Uterus (tissue), 2 donors: Measurements from ENCODE around the gene LDLRAD4.

Experiments used
- POLR2A ChIP-seq, 2 donors: fragments of 450-650 bp; IDR thresholded peaks; one replicate each; pipeline ENCODE4 v1.6.1; 2016; ENCODE audit warnings: antibody characterized with exemption in 2 of 2, mild to moderate bottlenecking in 1 of 2, moderate library complexity in 1 of 2
- TF ChIP-seq, protein P1 (sequence below), 4 experiments: fragments of 200-600 bp in 2 of 4; fragments of 450-650 bp in 2 of 4; sonication (generic) in 2 of 4; IDR thresholded peaks; one replicate each; pipeline ENCODE4 v1.5.1; 2016 to 2019; ENCODE audit warnings: antibody characterized with exemption in 4 of 4, mild to moderate bottlenecking in 2 of 4, moderate library complexity in 1 of 4

DNA sequence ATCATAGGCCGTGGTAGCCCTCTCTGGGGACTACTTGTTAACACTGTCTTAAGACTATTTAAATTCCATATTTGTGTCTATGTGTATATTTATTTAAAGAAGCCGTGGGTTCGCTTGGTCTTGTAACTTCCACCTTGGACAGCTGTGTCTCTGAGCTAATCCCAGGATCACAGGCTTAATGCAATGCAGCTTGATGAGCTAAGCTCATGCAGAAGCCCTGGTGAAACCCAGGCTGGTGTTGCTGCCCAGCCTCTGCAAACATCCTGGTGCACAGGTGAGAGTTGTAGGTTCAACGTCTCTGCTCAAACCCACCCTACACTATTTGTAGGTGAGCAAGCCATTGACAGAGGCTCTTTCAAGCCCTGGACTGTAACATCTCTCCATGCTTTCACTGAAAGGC lies 296.0 kb downstream of the LDLRAD4 start:
- TF ChIP-seq, protein P1, sequence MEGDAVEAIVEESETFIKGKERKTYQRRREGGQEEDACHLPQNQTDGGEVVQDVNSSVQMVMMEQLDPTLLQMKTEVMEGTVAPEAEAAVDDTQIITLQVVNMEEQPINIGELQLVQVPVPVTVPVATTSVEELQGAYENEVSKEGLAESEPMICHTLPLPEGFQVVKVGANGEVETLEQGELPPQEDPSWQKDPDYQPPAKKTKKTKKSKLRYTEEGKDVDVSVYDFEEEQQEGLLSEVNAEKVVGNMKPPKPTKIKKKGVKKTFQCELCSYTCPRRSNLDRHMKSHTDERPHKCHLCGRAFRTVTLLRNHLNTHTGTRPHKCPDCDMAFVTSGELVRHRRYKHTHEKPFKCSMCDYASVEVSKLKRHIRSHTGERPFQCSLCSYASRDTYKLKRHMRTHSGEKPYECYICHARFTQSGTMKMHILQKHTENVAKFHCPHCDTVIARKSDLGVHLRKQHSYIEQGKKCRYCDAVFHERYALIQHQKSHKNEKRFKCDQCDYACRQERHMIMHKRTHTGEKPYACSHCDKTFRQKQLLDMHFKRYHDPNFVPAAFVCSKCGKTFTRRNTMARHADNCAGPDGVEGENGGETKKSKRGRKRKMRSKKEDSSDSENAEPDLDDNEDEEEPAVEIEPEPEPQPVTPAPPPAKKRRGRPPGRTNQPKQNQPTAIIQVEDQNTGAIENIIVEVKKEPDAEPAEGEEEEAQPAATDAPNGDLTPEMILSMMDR (IDR thresholded peaks at IDR 0.05): no peak
- TF ChIP-seq POLR2A (IDR thresholded peaks at IDR 0.05): no peak
